Gastroesophageal sphincter (tissue), 4 donors: ENCODE measurements around the gene TACC3. TPM values are rescaled to one million over a fixed set of nuclear protein-coding genes. Genes with fewer than 3 reads are reported as not detected.

Experiments
- ATAC-seq: fragments of 150-250 bp; one replicate; pipeline ENCODE4 v1.9.1; 2016; ENCODE audit warnings: mild to moderate bottlenecking, moderate library complexity
- H3K27ac ChIP-seq, 4 donors: fragments of 200-600 bp; sonication (generic) in 3 of 4; 1 replicate in 3 of 4; 2 replicates in 1 of 4; pipeline ENCODE4 v1.5.1; 2016 to 2019
- H3K27me3 ChIP-seq: fragments of 200-600 bp; sonication (generic); one replicate; pipeline ENCODE4 v1.5.1; 2019
- H3K36me3 ChIP-seq, 2 donors: fragments of 200-600 bp; sonication (generic); one replicate each; pipeline ENCODE4 v1.5.1; 2019; ENCODE audit warnings: control low read depth in 1 of 2
- H3K4me1 ChIP-seq, 3 donors: fragments of 200-600 bp; sonication (generic); 1 replicate in 2 of 3; 2 replicates in 1 of 3; pipeline ENCODE4 v1.5.1; 2016 to 2019; ENCODE audit warnings: control low read depth in 2 of 3
- H3K4me3 ChIP-seq, 2 donors: fragments of 200-600 bp; sonication (generic); one replicate each; pipeline ENCODE4 v1.5.1; 2019; ENCODE audit warnings: mild to moderate bottlenecking in 1 of 2, moderate library complexity in 1 of 2
- H3K9me3 ChIP-seq, 3 donors: fragments of 200-600 bp; sonication (generic); one replicate each; pipeline ENCODE4 v1.5.1; 2017 to 2019; ENCODE audit warnings: control low read depth in 2 of 3
- CTCF ChIP-seq, 4 experiments: fragments of 200-600 bp in 2 of 4; fragments of 450-650 bp in 2 of 4; sonication (generic) in 1 of 4; IDR thresholded peaks; one replicate each; pipeline ENCODE4 v1.5.1; 2017 to 2019; ENCODE audit warnings: antibody characterized with exemption in 4 of 4, mild to moderate bottlenecking in 2 of 4, moderate library complexity in 2 of 4
- EP300 ChIP-seq: sonication (generic); formaldehyde crosslinking; IDR thresholded peaks from one replicate; pipeline ENCODE4 v1.6.1; 2017; ENCODE audit warnings: antibody characterized with exemption, mild to moderate bottlenecking
- POLR2A ChIP-seq, 2 donors: fragments of 450-650 bp; IDR thresholded peaks; one replicate each; pipeline ENCODE4 v1.6.1; 2017; ENCODE audit warnings: antibody characterized with exemption in 2 of 2, mild to moderate bottlenecking in 2 of 2, moderate library complexity in 1 of 2
- POLR2AphosphoS5 ChIP-seq: sonication (generic); formaldehyde crosslinking; IDR thresholded peaks from one replicate; pipeline ENCODE4 v1.6.1; 2017; ENCODE audit warnings: antibody characterized with exemption
- WGBS, 2 donors: methylation state at CpG; one replicate each; pipeline ENCODE4 v1.1.5; 2018; ENCODE audit warnings: low coverage in 1 of 2; 5-methylcytosine and 5-hydroxymethylcytosine counted together
- total RNA-seq, 4 donors: library from RNA; depleted of rRNA; stranded (reverse); fragments of >200 nt; gene quantifications; one replicate each; pipeline ENCODE4 v1.1.0, GENCODE V29; 2016

The TACC3 gene
- total RNA-seq, 4 donors from 2014 or later, result 6.0 to 8.2 (median 7.1) TPM

- no peak overlapping the region for H3K27ac ChIP-seq
- WGBS, 2 donors, result no CpG with 5 or more reads among the region's 15 CpGs
- H3K27me3 ChIP-seq, result peaks cover 21% of the 10 kb centered on the region
- H3K4me1 ChIP-seq, result peaks cover 0 to 10% (median 0%) of the 10 kb centered on the region in 3 donors
- no peak for ATAC-seq
- H3K9me3 ChIP-seq, result no peaks in the 10 kb centered on the region
- TF ChIP-seq POLR2A (IDR thresholded peaks at IDR 0.05), result no peak
- TF ChIP-seq POLR2AphosphoS5, result no peak
- TF ChIP-seq EP300, result no peak
- TF ChIP-seq CTCF (IDR thresholded peaks at IDR 0.05), result no peak
- no peaks in the 10 kb centered on the region for H3K36me3 ChIP-seq
- H3K4me3 ChIP-seq, result no peak overlapping the region
These were observed 32.5 kb downstream of the TACC3 start for GRCh38 chr4:1753697-1754311.

GRCh38 chr4:1754336-1754735, 33.0 kb downstream of the TACC3 start:
- H3K9me3 ChIP-seq, result no peaks in the 10 kb centered on the region
- peaks cover 19% of the 10 kb centered on the region for H3K27me3 ChIP-seq
- no peak overlapping the region for H3K4me3 ChIP-seq
- TF ChIP-seq POLR2A (IDR thresholded peaks at IDR 0.05) (no peak), EP300 (no peak), CTCF (IDR thresholded peaks at IDR 0.05) (no peak), POLR2AphosphoS5 (no peak)
- H3K36me3 ChIP-seq, result no peaks in the 10 kb centered on the region
- ATAC-seq, result no peak
- WGBS, 2 donors, result no CpG with 5 or more reads among the region's 5 CpGs
- H3K4me1 ChIP-seq, result peaks cover 0 to 9% (median 0%) of the 10 kb centered on the region in 3 donors
- no peak overlapping the region for H3K27ac ChIP-seq

GRCh38 chr4:1755297-1755696, 34.0 kb downstream of the TACC3 start:
- TF ChIP-seq EP300 (no peak), POLR2AphosphoS5 (no peak), POLR2A (IDR thresholded peaks at IDR 0.05) (no peak), CTCF (IDR thresholded peaks at IDR 0.05) (no peak)
- Histone ChIP-seq H3K36me3 (no peaks in the 10 kb centered on the region), H3K4me3 (no peak overlapping the region), H3K9me3 (no peaks in the 10 kb centered on the region), H3K27ac (no peak overlapping the region), H3K4me1 (peaks cover 0 to 9% (median 0%) of the 10 kb centered on the region in 3 donors), H3K27me3 (peaks cover 9% of the 10 kb centered on the region)
- no peak for ATAC-seq
- WGBS, 2 donors, result 85% methylated on average over 9 of the region's 17 CpGs; no CpG with 5 or more reads in 1 of the 2 donors

- ATAC-seq, result no peak
These were observed 34.8 kb downstream of the TACC3 start for GRCh38 chr4:1756079-1756478.

More at GRCh38 chr4:1756079-1756478, 34.8 kb downstream of the TACC3 start:
- no peaks in the 10 kb centered on the region for H3K9me3 ChIP-seq
- H3K36me3 ChIP-seq, result no peaks in the 10 kb centered on the region
- TF ChIP-seq EP300 (no peak), CTCF (IDR thresholded peaks at IDR 0.05) (no peak), POLR2AphosphoS5 (no peak), POLR2A (IDR thresholded peaks at IDR 0.05) (no peak)
- no CpG with 5 or more reads among the region's 18 CpGs for WGBS, 2 donors
- peaks cover 0 to 9% (median 0%) of the 10 kb centered on the region in 3 donors for H3K4me1 ChIP-seq
- no peak overlapping the region for H3K4me3 ChIP-seq
- H3K27ac ChIP-seq, result no peak overlapping the region
- H3K27me3 ChIP-seq, result peaks cover 3% of the 10 kb centered on the region
